GM12872 (cell line): ENCODE measurements around the gene COL6A5.

Experiments used
- CTCF ChIP-seq: IDR thresholded peaks from 3 replicates; pipeline ENCODE4 v1.5.1; 2011; ENCODE audit warnings: low read depth, mild to moderate bottlenecking, low read length, moderate library complexity; ENCODE audit not compliant: insufficient read depth

COL6A5 gene

GRCh38 chr3:130528120-130528519 lies 182.6 kb downstream of the COL6A5 start:
- no peak for TF ChIP-seq CTCF

GRCh38 chr3:130529486-130530215 lies 184.2 kb downstream of the COL6A5 start:
- no peak for TF ChIP-seq CTCF

GRCh38 chr3:130533247-130533646 lies 187.8 kb downstream of the COL6A5 start:
- TF ChIP-seq CTCF: no peak
